A549 (cell line): ENCODE measurements around the gene CALML5. TPM values are rescaled to one million over a fixed set of nuclear protein-coding genes. Genes with fewer than 3 reads are reported as not detected.

Experiments
- ATAC-seq, 2 experiments: fragments of 200-7000 bp in 1 of 2; fragments of >200 bp in 1 of 2; cut with Nextera tagmentation in 1 of 2; cut with Tn5 transposase in 1 of 2; 3 replicates each; pipeline versions ENCODE4 v1.8.0 to v1.9.1; 2018 to 2020; ENCODE audit warnings: mild to moderate bottlenecking in 1 of 2, moderate library complexity in 1 of 2
- CTCF ChIA-PET: fragments of 300-600 bp; sonication (Branson Sonifier 250); formaldehyde crosslinking; extraction: SDS; loops from one replicate; lab custom pipeline; 2021; ENCODE audit warnings: antibody characterized with exemption, inconsistent platforms; lab: Yijun Ruan, JAX
- POLR2A ChIA-PET: fragments of 350-600 bp; formaldehyde crosslinking; extraction: SDS; loops from one replicate; lab custom pipeline; 2021; ENCODE audit warnings: antibody characterized with exemption, inconsistent platforms; lab: Yijun Ruan, JAX
- DNase-seq, 2 experiments: peaks; one replicate each; pipeline versions ENCODE4 v3.0.0 to v3.0.0-alpha.2; 2011 to 2016; ENCODE audit warnings: low read depth in 1 of 2, low spot score in 1 of 2
- FAIRE-seq: peaks from 2 replicates; lab custom pipeline; 2011; peaks lifted over from hg19 to GRCh38; lab: Jason Lieb, UNC
- H3K27ac ChIP-seq, 2 experiments: fragments of >200 bp; sonication (Bioruptor Twin); formaldehyde crosslinking; 3 replicates each; pipeline ENCODE4 v1.5.1; 2016 to 2017
- H3K4me1 ChIP-seq: fragments of >200 bp; sonication (Bioruptor Twin); formaldehyde crosslinking; 3 replicates; pipeline ENCODE4 v1.6.1; 2016
- H3K4me2 ChIP-seq: fragments of >200 bp; sonication (Bioruptor Twin); formaldehyde crosslinking; 3 replicates; pipeline ENCODE4 v1.6.1; 2016
- H3K4me3 ChIP-seq: fragments of >200 bp; sonication (Bioruptor Twin); formaldehyde crosslinking; 3 replicates; pipeline ENCODE4 v1.5.1; 2016
- H3K9me3 ChIP-seq: fragments of >200 bp; sonication (Bioruptor Twin); formaldehyde crosslinking; 3 replicates; pipeline ENCODE4 v1.6.1; 2016
- BHLHE40 ChIP-seq: IDR thresholded peaks from 2 replicates; pipeline ENCODE4 v1.6.1; 2012; ENCODE audit warnings: low read depth, low read length, inconsistent platforms
- CEBPB ChIP-seq, 2 experiments: fragments of >200 bp in 1 of 2; sonication (Bioruptor Twin) in 1 of 2; formaldehyde crosslinking in 1 of 2; IDR thresholded peaks; 2 replicates each; pipeline ENCODE4 v1.6.1; 2012 to 2016
- CHD2 ChIP-seq: fragments of 150-350 bp; IDR thresholded peaks from 2 replicates; pipeline ENCODE4 v1.6.1; 2014; ENCODE audit warnings: low read length; ENCODE audit not compliant: partially characterized antibody
- CTCF ChIP-seq: fragments of >200 bp; sonication (Bioruptor Twin); formaldehyde crosslinking; IDR thresholded peaks from 3 replicates; pipeline ENCODE4 v1.5.1; 2016
- FOSB ChIP-seq: fragments of 250-450 bp; sonication (Bioruptor Pico); IDR thresholded peaks from 2 replicates; pipeline ENCODE4 v1.5.0; 2020; ENCODE audit warnings: mild to moderate bottlenecking, moderate library complexity
- HDAC2 ChIP-seq: fragments of 200-600 bp; sonication (generic); IDR thresholded peaks from 2 replicates; pipeline ENCODE4 v1.6.1; 2016
- HMGXB4 ChIP-seq: fragments of 250-450 bp; sonication (Bioruptor Pico); IDR thresholded peaks from 2 replicates; pipeline ENCODE4 v1.5.0; 2021; ENCODE audit warnings: mild to moderate bottlenecking, moderate library complexity, borderline replicate concordance
- HOXA7 ChIP-seq: fragments of 250-450 bp; sonication (Bioruptor Pico); IDR thresholded peaks from 2 replicates; pipeline ENCODE4 v1.5.0; 2020; ENCODE audit warnings: mild to moderate bottlenecking, moderate library complexity
- MAX ChIP-seq: IDR thresholded peaks from 2 replicates; pipeline ENCODE4 v1.6.1; 2012
- NFE2L2 ChIP-seq: fragments of 150-350 bp; conservative IDR thresholded peaks from 2 replicates; pipeline ENCODE4 v1.6.1; 2014; ENCODE audit warnings: low read length
- PHF8 ChIP-seq: fragments of 200-600 bp; sonication (generic); IDR thresholded peaks from 2 replicates; pipeline ENCODE4 v1.6.1; 2016; ENCODE audit warnings: low read depth, mild to moderate bottlenecking, antibody characterized with exemption, moderate library complexity, borderline replicate concordance
- POLR2A ChIP-seq: IDR thresholded peaks from 2 replicates; pipeline ENCODE4 v1.6.1; 2012; ENCODE audit warnings: mild to moderate bottlenecking, low read length
- POLR2AphosphoS2 ChIP-seq: conservative IDR thresholded peaks from 2 replicates; pipeline ENCODE4 v1.6.1; 2012; ENCODE audit warnings: low read length, improper control_type of control experiment, inconsistent platforms
- RARB ChIP-seq: fragments of 250-450 bp; sonication (Bioruptor Pico); IDR thresholded peaks from 2 replicates; pipeline ENCODE4 v1.8.0; 2021; ENCODE audit warnings: mild to moderate bottlenecking, moderate library complexity
- RCOR1 ChIP-seq: fragments of 150-350 bp; IDR thresholded peaks from 2 replicates; pipeline ENCODE4 v1.6.1; 2014; ENCODE audit warnings: antibody characterized with exemption, low read length, low read depth
- REST ChIP-seq: fragments of 200-600 bp; sonication (generic); IDR thresholded peaks from 2 replicates; pipeline ENCODE4 v1.6.1; 2016; ENCODE audit warnings: antibody characterized with exemption, mild to moderate bottlenecking, moderate library complexity
- TFCP2L1 ChIP-seq: fragments of 250-450 bp; sonication (Bioruptor Pico); IDR thresholded peaks from 2 replicates; pipeline ENCODE4 v1.5.0; 2021; ENCODE audit warnings: mild to moderate bottlenecking
- USF2 ChIP-seq: fragments of 450-650 bp; IDR thresholded peaks from 2 replicates; pipeline ENCODE4 v1.6.1; 2014; ENCODE audit warnings: antibody characterized with exemption
- ZC3H11A ChIP-seq: fragments of 450-650 bp; IDR thresholded peaks from 2 replicates; pipeline ENCODE4 v1.6.1; 2014; ENCODE audit warnings: antibody characterized with exemption, mild to moderate bottlenecking
- ZSCAN20 ChIP-seq: fragments of 250-450 bp; sonication (Bioruptor Pico); IDR thresholded peaks from 2 replicates; pipeline ENCODE4 v1.8.0; 2022; ENCODE audit warnings: mild to moderate bottlenecking, moderate library complexity
- WGBS: methylation state at CpG from one replicate; pipeline ENCODE4 v1.1.6; 2017; ENCODE audit errors: missing lambda C conversion rate; 5-methylcytosine and 5-hydroxymethylcytosine counted together
- polyA plus RNA-seq, 4 experiments: library from polyadenylated mRNA; depleted of rRNA in 3 of 4; stranded (reverse); fragments of >200 nt; fragmentation: RNase III in 1 of 4; extraction: RNeasy Plus Mini Kit Qiagen cat#74134 plus additional on column Dnase treatment in 1 of 4; gene quantifications; 2 replicates in 3 of 4; 3 replicates in 1 of 4; pipeline ENCODE4 v1.2.3, GENCODE V29; 2011 to 2017

CALML5 gene
- polyA plus RNA-seq, 2 of the 4 experiments (the other 2 are of a cell fraction) = not detected

- H3K4me1 ChIP-seq = peaks cover 6% of the 10 kb centered on the region; the same call in 2 of the 3 replicates
- H3K4me3 ChIP-seq = no peak overlapping the region
- WGBS = 89% methylated on average over 25 of the region's 25 CpGs
- TF ChIP-seq HMGXB4 (CRISPR knock-in tag) (no peak), MAX (no peak), ZSCAN20 (CRISPR knock-in tag) (no peak), TFCP2L1 (no peak), HDAC2 (no peak), POLR2AphosphoS2 (no peak), FOSB (no peak)
- TF ChIP-seq, all 56 proteins: peak for 0
- ATAC-seq (no peak), DNase-seq (no peak), FAIRE-seq (no peak)
- Histone ChIP-seq H3K4me2 (no peak overlapping the region), H3K9me3 (no peaks in the 10 kb centered on the region), H3K27ac (no peak overlapping the region)
- ChIA-PET CTCF (interaction anchor here (1.1 to 1.3 kb wide), 2 partner anchors 10 to 22 kb away, joined by 3 to 5 read pairs; no protein-coding TSS in a partner anchor), POLR2A (no interaction called here)
Observed at GRCh38 chr10:5512331-5512730, 13.0 kb upstream of the CALML5 start.

GRCh38 chr10:5511885-5512280, 12.5 kb upstream of the CALML5 start:
- H3K4me3 ChIP-seq = no peak overlapping the region
- no peak for DNase-seq
- TF ChIP-seq HDAC2 = no peak
- TF ChIP-seq CEBPB (IDR thresholded peaks at IDR 0.05) = no peak
- TF ChIP-seq RARB = no peak
- TF ChIP-seq HOXA7 = no peak
- no peak for TF ChIP-seq CTCF
- no peak for TF ChIP-seq USF2
- TF ChIP-seq CHD2 = no peak
- TF ChIP-seq RCOR1 = no peak
- no peak for TF ChIP-seq ZC3H11A
- TF ChIP-seq REST = no peak
- TF ChIP-seq POLR2A = no peak
- no peak for TF ChIP-seq PHF8
- no peak for TF ChIP-seq NFE2L2
- no peak for TF ChIP-seq HMGXB4 (CRISPR knock-in tag)
- no peak for TF ChIP-seq BHLHE40
- TF ChIP-seq, all 56 proteins: peak for 0
- ChIA-PET POLR2A (no interaction called here), CTCF (interaction anchor here (1.1 to 1.3 kb wide), 2 partner anchors 11 to 22 kb away, joined by 3 to 5 read pairs; no protein-coding TSS in a partner anchor)
- Histone ChIP-seq H3K9me3 (no peaks in the 10 kb centered on the region), H3K4me2 (no peak overlapping the region), H3K4me1 (0 out of 3 replicates have a peak, but pooled peaks cover 1% of the 10 kb centered on the region), H3K27ac (no peak overlapping the region)
- FAIRE-seq (no peak), ATAC-seq (no peak)
- WGBS = 85% methylated on average over 17 of the region's 17 CpGs
